Mucosa of gallbladder (tissue), 1 donor: ENCODE measurements around the gene BEST1. TPM values are rescaled to one million over a fixed set of nuclear protein-coding genes. Genes with fewer than 3 reads are reported as not detected.
A peak's percentile ranks its signal among the peaks of the same experiment; 100 is the strongest.
"Not testable (repeated sequence)": the region's sequence is repeated elsewhere in the genome, so short reads cannot be mapped to it uniquely, and the experiment has no call there.

ENCODE experiments used
- DNase-seq: peaks from one replicate; pipeline ENCODE4 v3.0.0-alpha.2; 2020; ENCODE audit warnings: low spot score
- total RNA-seq: library from RNA; stranded (reverse); gene quantifications from one replicate; pipeline ENCODE4 v1.2.1, GENCODE V29; 2021
- donor health status: DM: no; HTN: no; CAD: no.

Gene BEST1
- total RNA-seq, 1 donor from 2014 or later: 2.8 TPM

GRCh38 chr11:61978703-61979661 is 28.8 kb downstream of the BEST1 start:
- no peak for DNase-seq

GRCh38 chr11:61980783-61981541 is 30.8 kb downstream of the BEST1 start:
- no peak for DNase-seq

DNA sequence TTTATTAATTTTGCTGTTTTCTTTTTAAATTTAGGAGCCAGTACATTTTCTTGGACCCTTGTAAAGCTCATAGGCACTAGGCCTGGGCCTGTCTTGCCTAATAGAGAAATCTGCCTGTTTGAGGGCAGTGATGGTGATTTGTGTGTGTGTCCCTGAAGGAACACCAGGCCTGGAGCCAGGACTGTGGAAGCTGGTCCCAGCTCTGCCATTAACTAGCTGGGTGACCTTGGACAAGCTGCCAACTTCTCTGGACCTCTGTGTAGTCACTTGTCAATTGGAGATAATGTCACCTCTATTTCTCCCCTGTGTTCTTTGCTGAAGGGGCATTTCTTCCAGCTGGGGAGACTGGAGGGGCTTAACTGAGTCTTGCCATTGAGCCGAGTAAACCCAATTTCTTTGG is 33.3 kb downstream of the BEST1 start:
- DNase-seq: no peak

DNA sequence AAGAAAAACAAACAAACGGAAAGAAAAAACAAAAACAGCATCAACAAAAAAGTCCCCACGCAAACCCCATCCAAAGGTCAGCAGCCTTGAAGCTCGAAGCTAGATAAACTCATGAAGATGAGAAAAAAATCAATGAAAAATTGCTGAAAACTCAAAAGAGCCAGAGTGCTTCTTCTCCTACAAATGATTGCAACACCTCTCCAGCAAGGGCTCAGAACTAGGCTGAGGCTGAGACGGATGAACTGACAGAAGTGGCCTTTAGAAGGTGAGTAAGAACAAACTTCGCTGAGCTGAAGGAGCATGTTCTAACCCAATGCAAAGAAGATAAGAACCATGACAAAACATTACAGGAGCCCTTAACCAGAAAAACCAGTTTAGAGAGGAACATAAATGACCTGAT is 35.7 kb downstream of the BEST1 start:
- DNase-seq: no peak

DNA sequence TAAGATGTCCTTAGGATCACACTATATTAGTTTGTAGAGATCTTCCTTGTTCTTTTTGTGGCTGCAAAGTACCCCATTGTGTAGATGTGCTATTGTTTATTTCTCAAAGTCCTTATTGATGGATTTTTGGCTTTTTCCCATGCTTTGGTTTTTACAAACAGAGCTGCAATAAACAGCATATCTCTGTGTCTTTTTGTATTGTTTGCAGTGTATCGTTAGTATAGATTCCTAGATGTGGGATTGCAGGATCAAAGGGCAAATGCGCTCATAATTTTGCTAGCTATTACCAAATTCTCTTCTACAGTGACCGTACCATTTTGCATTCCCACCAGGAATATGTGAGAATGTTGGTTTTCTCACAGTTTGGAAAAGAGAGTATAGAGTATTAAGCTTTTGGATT is 44.8 kb downstream of the BEST1 start:
- DNase-seq: no peak

DNA sequence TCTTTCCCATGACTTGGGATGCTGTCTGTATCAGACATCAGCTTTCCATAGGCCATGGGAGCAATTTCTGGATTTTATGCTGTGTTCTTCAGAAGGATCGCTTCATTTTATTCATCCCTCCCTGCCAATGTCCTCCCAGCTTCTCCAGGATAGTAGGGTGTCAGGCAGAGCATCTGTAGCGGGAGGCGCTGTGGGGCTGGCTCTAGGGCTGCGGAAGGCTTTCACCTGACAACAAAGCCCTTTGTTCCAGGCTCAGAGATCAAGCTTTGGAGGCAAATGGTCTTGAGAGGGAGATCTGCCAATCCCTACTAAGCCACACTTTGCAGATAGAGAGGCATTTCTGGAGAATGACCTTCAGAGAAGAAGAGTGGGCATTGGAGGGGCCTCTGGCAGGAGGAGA is 46.8 kb downstream of the BEST1 start:
- no peak for DNase-seq

DNA sequence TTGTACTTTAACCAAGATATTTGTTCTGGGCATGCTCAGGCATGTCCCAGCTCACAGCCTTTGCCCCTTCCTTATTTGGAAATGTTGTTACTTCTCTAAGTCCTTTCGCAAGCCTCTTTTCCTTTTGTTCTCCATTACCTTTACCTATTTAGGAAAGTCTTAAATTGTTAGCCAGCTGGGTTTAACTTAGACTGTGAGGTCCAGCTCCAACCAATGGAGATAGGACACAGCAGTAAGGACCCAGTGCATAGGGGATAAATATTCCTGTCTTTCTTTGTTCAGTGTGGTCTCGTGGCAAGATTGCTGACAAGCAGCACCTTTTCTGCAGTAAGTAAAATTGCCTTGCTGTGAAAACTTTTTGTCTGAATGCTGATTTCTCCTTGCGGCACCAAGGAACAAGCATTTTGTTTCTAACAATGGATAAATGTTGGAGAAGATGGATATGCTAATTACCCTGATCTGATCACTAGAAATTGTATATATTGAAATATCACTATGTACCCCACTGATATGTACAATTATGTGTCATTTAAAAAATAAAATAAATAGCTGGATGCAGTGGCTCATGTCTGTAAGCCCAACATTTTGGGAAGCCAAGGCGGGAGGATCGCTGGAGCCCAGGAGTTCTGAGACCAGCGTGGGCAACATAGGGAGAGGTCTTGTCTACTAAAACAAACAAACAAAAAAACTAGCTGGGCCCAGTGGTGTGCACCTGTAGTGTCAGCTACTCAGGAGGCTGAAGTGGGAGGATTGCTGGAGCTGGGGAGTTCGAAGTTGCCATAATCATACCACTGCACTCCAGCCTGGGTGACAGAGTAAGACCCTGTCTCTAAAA is 49.2 kb downstream of the BEST1 start:
- DNase-seq: no peak

DNA sequence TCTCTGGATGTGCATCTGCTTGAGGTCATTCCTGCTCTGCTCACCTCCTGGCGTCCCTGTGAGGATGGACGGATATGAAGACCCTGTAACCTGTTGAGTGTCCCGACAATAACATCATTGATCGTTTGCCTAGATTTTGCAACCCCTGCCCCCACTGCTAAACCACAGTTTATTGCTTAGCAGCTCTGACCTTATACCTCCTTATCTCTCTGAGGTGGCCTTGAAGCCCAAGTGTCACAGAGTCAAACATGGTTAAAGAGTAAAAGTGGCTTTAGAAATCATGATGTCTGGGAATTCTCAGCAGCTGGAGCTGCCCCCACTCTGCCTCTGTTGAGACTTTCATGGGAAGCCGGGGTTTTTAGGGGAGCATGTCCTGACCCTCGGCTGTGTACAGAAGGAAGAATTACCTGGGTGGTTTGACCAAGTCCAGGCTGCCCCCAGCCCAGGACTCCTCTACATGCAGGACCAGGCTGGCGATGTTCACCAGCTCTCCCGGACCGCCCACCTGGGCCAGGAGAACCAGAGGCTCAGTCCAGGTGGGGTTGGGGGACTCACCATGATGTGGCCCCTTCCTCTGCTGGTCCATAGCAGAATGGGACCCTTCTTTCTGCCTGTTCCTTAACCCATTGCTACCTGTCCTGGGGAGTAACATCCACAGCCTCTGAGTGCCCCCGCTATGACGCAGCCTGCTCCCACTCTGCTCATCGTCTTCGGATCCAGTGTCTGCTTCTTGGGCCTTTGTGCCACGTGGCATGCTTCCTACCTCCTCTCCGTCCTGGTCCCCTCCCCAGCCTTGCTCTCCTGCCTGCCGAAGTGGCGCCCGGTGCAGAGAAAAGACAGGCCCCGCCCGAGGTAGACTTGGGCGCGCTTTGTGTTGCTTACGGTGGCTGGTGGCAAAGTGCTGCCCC is 50.6 kb downstream of the BEST1 start:
- DNase-seq: no peak

- peak; percentile 75 for DNase-seq
These were observed 51.5 kb downstream of the BEST1 start for GRCh38 chr11:62001450-62002191.

GRCh38 chr11:62002283-62002682 is 52.1 kb downstream of the BEST1 start:
- DNase-seq: not testable (repeated sequence)

GRCh38 chr11:62004473-62004872 is 54.3 kb downstream of the BEST1 start:
- peak; percentile 18 for DNase-seq

GRCh38 chr11:62008193-62008592 is 58.0 kb downstream of the BEST1 start:
- DNase-seq: no peak

DNA sequence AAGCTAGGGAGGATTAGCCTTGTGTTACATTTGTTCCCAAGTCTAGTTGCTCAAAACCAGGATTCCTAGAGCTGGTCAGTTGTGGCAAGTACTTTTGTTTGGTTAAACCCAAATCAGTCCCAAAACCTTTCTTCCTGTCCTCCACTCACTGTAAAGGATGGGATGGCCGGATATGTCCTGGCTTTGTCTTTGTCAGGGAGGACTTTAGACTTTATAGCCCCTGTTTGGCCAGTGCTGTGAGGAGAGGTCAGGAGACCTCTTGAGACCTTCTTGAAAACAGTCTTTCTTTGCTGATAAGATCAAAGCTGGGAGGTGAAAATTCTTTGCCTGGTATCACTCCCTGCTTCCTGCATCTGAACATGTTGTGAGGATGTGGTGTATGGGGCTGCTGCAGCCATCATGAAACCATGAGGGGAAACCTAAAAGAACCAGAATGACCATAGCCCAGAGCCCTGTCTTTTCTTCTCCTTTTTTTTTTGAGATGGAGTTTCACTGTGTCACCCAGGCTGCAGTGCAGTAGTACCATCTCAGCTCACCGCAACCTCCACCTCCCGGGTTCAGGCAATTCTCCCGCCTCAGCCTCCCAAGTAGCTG is 60.9 kb downstream of the BEST1 start:
- DNase-seq: no peak

DNA sequence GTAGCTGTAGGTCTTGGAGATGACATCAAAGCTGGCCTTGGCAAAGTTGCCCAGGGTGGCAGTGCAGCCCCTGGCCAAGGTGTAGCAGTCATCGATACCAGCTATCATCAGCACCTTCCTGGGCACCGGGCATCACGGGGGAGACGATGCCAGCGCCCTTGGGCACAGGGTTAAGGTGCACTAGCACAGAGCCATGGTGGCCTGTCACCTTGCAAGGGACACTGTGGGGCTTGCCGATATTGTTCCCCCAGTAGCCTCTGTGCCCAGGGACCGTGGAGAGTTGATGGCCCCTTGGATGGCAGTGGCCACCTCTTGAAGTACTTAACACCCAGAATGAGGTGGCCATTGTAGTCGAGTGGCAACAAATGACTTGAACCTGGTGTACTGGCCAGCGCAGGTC is 61.7 kb downstream of the BEST1 start:
- no peak for DNase-seq

DNA sequence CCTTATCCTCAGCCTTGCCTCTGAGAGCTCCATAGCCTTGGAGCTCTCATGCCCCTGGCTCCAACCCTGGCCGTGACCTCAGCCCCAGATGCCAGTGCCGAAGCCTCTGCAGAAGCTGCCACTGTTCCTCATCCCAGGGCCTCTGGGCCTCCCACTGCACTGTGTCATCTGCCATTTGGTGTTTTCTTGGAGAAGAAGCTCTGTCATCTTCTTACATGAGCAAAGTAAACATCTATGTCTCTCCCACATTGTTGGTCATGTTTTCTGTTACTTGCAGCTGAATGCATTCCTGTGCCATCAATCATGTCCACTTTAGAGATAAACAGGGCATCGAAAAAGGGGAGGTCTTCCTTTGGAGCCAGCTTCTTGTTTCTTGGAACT is 62.3 kb downstream of the BEST1 start:
- DNase-seq: no peak

GRCh38 chr11:62012832-62013461 is 62.8 kb downstream of the BEST1 start:
- DNase-seq: peak; percentile 13
